Osteocyte (in vitro differentiated cells): ENCODE measurements around the gene BLACAT1. TPM values are rescaled to one million over a fixed set of nuclear protein-coding genes. Genes with fewer than 3 reads are reported as not detected.

ENCODE experiments used
- DNase-seq: peaks from one replicate; pipeline ENCODE4 v3.0.0; 2021; ENCODE audit warnings: mixed read lengths; ENCODE audit not compliant: unreplicated experiment; ENCODE audit errors: extremely low spot score
- H3K27ac Mint-ChIP-seq: one replicate; pipeline ENCODE4 v1.8.0; 2021; ENCODE audit warnings: mild to moderate bottlenecking, mixed read lengths; ENCODE audit not compliant: unreplicated experiment
- H3K27me3 Mint-ChIP-seq: one replicate; pipeline ENCODE4 v1.8.0; 2021; ENCODE audit warnings: mixed read lengths; ENCODE audit not compliant: unreplicated experiment
- H3K36me3 Mint-ChIP-seq: one replicate; pipeline ENCODE4 v1.8.0; 2021; ENCODE audit warnings: mixed read lengths; ENCODE audit not compliant: unreplicated experiment
- H3K4me1 Mint-ChIP-seq: one replicate; pipeline ENCODE4 v1.8.0; 2021; ENCODE audit warnings: mixed read lengths; ENCODE audit not compliant: unreplicated experiment
- H3K4me3 Mint-ChIP-seq: one replicate; pipeline ENCODE4 v1.8.0; 2021; ENCODE audit warnings: mild to moderate bottlenecking, moderate library complexity, mixed read lengths; ENCODE audit not compliant: unreplicated experiment
- H3K9me3 Mint-ChIP-seq: one replicate; pipeline ENCODE4 v1.8.0; 2021; ENCODE audit warnings: mixed read lengths; ENCODE audit not compliant: unreplicated experiment
- total RNA-seq: library from RNA; stranded (reverse); gene quantifications from 2 replicates; pipeline ENCODE4 v1.2.1, GENCODE V29; 2021
- TF ChIP-seq, protein P1 (sequence below): fragments of 200-600 bp; sonication (generic); IDR thresholded peaks from 2 replicates; pipeline ENCODE4 v1.5.0; 2021; ENCODE audit warnings: antibody characterized with exemption, mild to moderate bottlenecking, moderate library complexity

Gene BLACAT1
- total RNA-seq, 1 donor from 2014 or later, result not detected

- TF ChIP-seq, protein P1, sequence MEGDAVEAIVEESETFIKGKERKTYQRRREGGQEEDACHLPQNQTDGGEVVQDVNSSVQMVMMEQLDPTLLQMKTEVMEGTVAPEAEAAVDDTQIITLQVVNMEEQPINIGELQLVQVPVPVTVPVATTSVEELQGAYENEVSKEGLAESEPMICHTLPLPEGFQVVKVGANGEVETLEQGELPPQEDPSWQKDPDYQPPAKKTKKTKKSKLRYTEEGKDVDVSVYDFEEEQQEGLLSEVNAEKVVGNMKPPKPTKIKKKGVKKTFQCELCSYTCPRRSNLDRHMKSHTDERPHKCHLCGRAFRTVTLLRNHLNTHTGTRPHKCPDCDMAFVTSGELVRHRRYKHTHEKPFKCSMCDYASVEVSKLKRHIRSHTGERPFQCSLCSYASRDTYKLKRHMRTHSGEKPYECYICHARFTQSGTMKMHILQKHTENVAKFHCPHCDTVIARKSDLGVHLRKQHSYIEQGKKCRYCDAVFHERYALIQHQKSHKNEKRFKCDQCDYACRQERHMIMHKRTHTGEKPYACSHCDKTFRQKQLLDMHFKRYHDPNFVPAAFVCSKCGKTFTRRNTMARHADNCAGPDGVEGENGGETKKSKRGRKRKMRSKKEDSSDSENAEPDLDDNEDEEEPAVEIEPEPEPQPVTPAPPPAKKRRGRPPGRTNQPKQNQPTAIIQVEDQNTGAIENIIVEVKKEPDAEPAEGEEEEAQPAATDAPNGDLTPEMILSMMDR, result no peak
- no peaks in the 10 kb centered on the region for H3K36me3 Mint-ChIP-seq
- no peak overlapping the region for H3K4me3 Mint-ChIP-seq
- H3K27me3 Mint-ChIP-seq, result peaks cover 43% of the 10 kb centered on the region
- H3K27ac Mint-ChIP-seq, result no peak overlapping the region
- H3K4me1 Mint-ChIP-seq, result peaks cover 3% of the 10 kb centered on the region
- H3K9me3 Mint-ChIP-seq, result no peaks in the 10 kb centered on the region
- no peak for DNase-seq
Observed at GRCh38 chr1:205477759-205478247, 22.0 kb upstream of the BLACAT1 start.

- H3K4me1 Mint-ChIP-seq, result peaks cover 3% of the 10 kb centered on the region
- H3K9me3 Mint-ChIP-seq, result no peaks in the 10 kb centered on the region
- H3K36me3 Mint-ChIP-seq, result no peaks in the 10 kb centered on the region
- TF ChIP-seq, protein P1, result no peak
- H3K4me3 Mint-ChIP-seq, result no peak overlapping the region
- no peak for DNase-seq
- no peak overlapping the region for H3K27ac Mint-ChIP-seq
- peaks cover 43% of the 10 kb centered on the region for H3K27me3 Mint-ChIP-seq
Observed at GRCh38 chr1:205477121-205477758, 21.4 kb upstream of the BLACAT1 start.

DNA sequence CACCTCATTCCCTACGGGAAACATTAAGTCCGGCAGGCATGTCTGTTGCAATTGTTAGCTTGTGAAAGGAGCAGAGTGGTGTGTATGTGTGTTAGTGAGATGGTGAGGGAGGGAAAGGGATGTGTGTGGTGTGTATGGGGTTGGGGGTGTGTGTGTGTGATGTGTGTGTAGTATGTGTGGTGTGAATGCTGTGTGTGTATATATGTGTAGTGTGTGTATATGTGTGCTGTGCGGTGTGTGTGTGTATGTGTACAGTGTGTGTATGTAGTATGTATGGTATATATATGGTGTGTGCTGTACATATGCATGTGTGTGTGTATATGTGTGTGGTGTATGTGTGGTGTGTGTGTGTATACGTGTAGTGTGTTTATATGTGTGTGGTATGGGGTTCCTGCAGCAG lies 20.8 kb upstream of the BLACAT1 start:
- H3K9me3 Mint-ChIP-seq, result no peaks in the 10 kb centered on the region
- H3K27ac Mint-ChIP-seq, result no peak overlapping the region
- TF ChIP-seq, protein P1, result no peak
- no peak for DNase-seq
- peaks cover 3% of the 10 kb centered on the region for H3K4me1 Mint-ChIP-seq
- no peak overlapping the region for H3K4me3 Mint-ChIP-seq
- peaks cover 43% of the 10 kb centered on the region for H3K27me3 Mint-ChIP-seq
- H3K36me3 Mint-ChIP-seq, result no peaks in the 10 kb centered on the region

DNA sequence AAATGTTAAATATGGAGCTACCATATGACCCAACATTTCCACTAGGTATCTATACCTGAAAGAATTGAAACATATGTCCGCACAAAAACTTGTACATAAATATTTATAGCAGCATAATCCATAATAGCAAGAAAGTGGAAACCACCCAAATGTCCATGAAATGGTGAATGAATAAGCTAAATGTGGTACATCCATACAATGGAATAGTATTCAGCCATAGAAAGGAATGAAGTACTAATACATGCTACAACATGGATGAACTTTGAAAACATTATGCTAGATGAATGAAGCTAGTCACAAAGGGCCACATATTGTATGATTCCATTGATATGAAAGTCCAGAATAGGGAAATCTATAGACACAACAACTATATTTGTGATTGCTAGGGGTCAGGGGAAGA lies 20.0 kb upstream of the BLACAT1 start:
- Mint-ChIP-seq H3K4me3 (no peak overlapping the region), H3K27me3 (peaks cover 39% of the 10 kb centered on the region), H3K9me3 (no peaks in the 10 kb centered on the region), H3K36me3 (no peaks in the 10 kb centered on the region), H3K4me1 (peaks cover 3% of the 10 kb centered on the region), H3K27ac (no peak overlapping the region)
- no peak for DNase-seq
- TF ChIP-seq, protein P1, result no peak

- H3K4me3 Mint-ChIP-seq, result no peak overlapping the region
- no peak overlapping the region for H3K27ac Mint-ChIP-seq
- DNase-seq, result no peak
- H3K4me1 Mint-ChIP-seq, result peaks cover 3% of the 10 kb centered on the region
- H3K36me3 Mint-ChIP-seq, result no peaks in the 10 kb centered on the region
- TF ChIP-seq, protein P1, result no peak
- H3K9me3 Mint-ChIP-seq, result no peaks in the 10 kb centered on the region
- peaks cover 32% of the 10 kb centered on the region for H3K27me3 Mint-ChIP-seq
Observed at GRCh38 chr1:205474571-205474970, 18.7 kb upstream of the BLACAT1 start.
